Measurements from ENCODE around the gene TEDDM1.

DNA sequence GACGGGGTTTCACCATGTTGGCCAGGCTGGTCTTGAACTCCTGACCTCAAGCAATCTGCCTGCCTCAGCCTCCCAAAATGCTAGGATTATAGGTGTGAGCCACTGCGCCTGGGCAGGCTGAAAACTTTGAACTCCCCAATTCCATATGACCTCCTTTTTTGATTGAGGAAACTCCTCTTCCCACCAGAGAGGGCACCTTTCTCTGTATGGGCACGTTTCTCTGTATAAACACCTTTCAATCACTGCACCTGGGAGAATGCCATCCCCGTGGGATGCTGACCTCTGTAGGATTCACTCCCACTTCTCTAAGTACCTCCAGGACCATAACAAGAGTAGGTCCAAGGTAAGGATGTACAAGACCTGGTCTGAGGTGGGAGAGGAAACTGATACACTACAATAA lies 9.7 kb upstream of the TEDDM1 start:
- TF ChIP-seq, protein P1, sequence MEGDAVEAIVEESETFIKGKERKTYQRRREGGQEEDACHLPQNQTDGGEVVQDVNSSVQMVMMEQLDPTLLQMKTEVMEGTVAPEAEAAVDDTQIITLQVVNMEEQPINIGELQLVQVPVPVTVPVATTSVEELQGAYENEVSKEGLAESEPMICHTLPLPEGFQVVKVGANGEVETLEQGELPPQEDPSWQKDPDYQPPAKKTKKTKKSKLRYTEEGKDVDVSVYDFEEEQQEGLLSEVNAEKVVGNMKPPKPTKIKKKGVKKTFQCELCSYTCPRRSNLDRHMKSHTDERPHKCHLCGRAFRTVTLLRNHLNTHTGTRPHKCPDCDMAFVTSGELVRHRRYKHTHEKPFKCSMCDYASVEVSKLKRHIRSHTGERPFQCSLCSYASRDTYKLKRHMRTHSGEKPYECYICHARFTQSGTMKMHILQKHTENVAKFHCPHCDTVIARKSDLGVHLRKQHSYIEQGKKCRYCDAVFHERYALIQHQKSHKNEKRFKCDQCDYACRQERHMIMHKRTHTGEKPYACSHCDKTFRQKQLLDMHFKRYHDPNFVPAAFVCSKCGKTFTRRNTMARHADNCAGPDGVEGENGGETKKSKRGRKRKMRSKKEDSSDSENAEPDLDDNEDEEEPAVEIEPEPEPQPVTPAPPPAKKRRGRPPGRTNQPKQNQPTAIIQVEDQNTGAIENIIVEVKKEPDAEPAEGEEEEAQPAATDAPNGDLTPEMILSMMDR (IDR thresholded peaks at IDR 0.05) = no peak
- TF ChIP-seq EP300 (IDR thresholded peaks at IDR 0.05) = no peak
- no peak for TF ChIP-seq POLR2A (IDR thresholded peaks at IDR 0.05)
